GM21381 (cell line): ENCODE results near the gene XIRP2.

Source experiments
- ATAC-seq: cut with Tn5 transposase; IDR thresholded peaks from one replicate; pipeline ENCODE4 v1.9.1; 2021; ENCODE audit warnings: mild to moderate bottlenecking, moderate library complexity; ENCODE audit not compliant: unreplicated experiment

The XIRP2 gene

GRCh38 chr2:167133614-167134013 is 245.3 kb downstream of the XIRP2 start:
- ATAC-seq: no peak

DNA sequence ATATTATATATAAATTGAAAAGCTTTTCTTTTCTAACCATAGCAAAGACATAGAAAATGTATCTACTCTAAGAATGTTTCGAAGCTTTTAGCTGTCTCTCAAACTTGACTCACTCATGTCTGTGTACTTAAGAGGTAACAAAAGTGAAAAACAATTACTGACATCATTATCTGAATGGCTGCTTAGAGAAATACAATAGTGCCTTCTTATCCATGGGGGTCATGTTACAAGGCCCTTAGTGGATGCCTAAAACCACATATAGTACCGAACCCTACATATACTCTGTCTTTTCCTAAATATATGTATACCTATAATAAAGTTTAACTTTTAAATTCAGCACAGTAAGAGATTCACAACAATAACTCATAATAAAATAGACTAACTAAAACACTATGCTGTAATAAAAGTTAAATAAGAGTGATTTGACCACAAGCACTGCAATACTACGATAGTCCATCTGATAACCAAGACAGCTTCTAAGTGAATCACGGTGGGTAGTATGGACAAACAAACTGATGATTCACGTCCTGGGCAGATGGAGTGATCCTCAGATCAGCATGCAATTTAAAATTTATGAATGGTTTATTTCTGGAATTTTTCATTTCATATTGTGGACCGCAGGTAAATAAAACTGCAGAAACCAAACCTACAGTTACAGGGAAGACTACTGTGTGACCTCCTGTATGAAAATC is 246.2 kb downstream of the XIRP2 start:
- no peak for ATAC-seq

- no peak for ATAC-seq
Observed at GRCh38 chr2:167135706-167136105, 247.4 kb downstream of the XIRP2 start.

DNA sequence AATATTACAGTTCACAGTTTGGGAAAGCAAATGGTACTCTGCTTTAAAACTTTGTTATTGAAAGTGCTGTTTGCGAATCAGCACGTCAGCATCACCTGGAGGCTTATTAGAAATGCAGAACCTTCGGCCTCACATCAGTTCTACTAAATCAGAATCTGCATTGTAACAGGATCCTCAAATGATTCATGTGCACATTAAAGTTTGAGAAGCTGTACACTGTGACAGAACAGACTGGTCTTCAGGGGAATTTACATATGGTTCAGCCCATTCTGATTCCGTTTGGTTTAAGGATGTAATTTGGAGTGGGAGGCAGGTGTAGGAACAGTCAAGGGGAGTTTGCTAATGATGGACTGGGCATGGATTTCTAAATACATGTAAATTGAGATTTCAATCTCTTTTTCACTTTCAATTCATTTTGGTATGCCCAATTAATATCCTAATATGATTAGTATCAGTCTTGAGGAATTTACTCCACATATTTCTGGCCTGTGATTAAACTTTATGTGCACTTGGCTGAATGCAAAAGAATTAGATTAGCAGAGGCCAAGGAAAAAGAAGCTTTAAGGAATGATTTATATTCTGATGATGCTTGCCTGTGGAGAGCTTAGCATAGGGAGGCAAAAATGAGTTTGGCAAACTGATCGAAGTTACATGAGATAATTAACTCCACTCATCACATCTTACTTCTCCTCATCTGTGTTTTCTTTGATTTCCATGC is 248.8 kb downstream of the XIRP2 start:
- no peak for ATAC-seq

DNA sequence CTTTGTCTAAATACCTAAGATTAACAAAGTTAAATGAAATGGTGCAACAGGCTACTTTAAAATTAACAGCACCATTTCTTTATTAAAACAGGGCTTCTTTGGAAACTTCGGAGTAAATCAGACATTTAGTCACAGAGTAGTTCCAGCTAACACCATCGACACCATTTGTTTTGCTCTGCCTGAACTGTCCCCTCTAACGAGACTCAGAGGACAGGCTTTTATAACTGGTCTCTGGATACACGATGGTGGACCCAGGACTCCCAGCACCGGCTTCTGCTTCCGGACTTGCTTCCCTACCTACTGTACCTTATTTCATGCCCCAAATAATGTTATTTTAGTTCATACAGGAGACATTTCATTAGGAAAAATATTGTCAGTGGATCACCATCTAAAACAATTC is 252.1 kb downstream of the XIRP2 start:
- no peak for ATAC-seq

GRCh38 chr2:167140767-167141166 is 252.5 kb downstream of the XIRP2 start:
- ATAC-seq: no peak

DNA sequence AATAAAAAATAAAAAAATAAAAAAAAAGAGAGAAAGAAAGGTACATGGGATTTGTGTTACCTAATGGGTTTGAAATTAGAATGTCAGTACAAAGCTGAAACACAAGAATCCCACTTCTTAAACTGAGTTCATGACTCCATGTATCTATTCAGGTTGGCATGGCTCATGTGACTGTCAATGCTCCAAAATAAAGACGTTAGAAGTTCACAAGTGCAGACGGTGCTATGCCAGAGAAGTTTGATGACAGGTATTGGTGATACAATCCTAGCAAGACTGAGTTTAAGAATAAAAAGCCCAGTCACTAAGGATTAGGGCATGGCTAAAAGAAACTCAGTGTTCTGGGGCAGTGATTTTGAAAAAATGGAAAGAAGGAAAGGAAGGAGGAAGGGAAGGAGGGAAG is 254.3 kb downstream of the XIRP2 start:
- no peak for ATAC-seq

DNA sequence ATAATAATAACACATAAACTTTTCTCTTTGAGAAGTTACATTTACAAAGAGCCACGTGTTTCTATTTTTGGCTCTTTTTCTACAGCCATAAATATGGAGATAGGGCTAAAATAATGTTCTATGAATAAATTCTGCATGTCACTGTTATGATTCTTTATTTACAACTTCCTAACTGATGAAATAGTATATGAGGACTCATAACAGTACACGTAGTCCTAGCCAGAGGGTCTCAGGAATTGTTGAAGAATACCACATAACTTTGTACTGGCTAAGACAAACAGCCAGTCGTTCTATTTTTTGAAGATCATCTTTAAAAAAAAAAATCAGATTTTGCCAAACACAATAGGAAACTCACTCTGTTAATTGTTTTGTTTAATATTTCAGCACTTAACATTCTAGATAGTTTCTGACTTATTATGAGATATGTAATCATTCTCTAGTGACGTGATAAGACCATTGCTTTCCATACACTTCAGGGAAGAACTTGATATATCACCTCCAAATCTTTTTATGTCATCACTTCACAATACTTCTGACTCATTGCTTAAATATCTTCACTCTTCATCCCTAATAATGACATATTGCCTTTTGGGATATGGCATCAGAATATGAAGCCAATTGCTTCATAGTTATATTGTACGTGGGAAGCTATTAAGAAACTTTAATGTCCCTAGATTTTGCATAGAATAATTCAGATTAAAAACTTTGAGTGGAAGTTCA is 256.1 kb downstream of the XIRP2 start:
- ATAC-seq: no peak

- no peak for ATAC-seq
Observed at GRCh38 chr2:167147271-167147941, 259.1 kb downstream of the XIRP2 start.

GRCh38 chr2:167151894-167152293 is 263.6 kb downstream of the XIRP2 start:
- no peak for ATAC-seq

DNA sequence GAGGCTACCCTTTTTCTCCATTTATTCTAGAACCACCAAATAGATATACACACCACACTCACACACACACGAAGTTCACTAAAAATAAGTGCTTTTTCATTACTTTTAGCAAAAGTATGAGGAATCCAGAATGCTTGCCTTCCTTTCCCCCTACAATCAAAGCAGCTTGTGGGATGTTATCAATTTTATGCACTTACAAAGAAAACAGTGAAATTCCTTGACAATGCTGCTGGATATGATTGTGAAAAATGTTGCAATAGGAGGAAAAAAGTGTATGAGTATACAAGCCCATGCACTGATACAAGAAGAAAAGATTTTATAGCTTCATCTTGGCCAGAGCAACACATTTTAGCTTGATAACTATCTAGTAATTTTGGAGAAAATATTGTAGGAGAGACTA is 269.2 kb downstream of the XIRP2 start:
- ATAC-seq: no peak

DNA sequence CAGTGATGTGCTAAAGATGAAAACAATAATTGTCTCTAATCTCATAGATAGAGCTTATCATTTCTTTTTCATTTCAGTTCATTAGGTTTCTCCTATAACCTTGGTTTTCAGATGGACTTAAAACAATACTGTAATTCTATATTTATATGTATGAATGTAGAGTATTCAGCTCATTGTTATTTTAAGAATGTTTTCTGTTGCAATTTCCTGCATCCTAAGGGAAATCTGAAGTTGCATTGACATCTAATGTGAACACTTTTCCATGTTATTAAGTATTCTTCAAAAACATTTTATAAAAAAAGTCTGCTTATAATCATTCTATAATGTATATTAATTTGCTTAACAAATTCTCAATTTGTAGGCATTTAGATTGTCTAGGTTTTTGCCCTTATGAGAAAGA is 288.9 kb downstream of the XIRP2 start:
- ATAC-seq: no peak

DNA sequence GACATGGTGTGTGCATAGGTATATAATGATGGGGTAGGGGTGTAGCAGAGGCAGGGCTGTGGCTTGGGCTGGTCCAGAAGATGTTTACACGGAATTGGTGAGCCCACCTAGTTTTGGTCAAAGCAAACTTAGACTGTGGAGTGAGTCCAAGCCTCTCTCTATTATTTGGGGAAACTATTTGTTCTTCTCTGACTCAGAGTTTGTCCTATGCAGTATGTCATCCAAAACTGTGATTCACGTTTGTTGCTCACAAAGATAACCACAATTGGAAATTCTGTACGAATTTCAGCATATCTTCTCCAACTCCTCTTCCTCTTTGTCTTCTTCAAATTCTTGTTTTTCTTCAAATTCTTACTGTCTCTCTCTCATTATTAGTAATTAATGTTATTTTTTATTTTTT is 292.9 kb downstream of the XIRP2 start:
- no peak for ATAC-seq

- ATAC-seq: no peak
Observed at GRCh38 chr2:167181688-167182087, 293.4 kb downstream of the XIRP2 start.

- no peak for ATAC-seq
Observed at GRCh38 chr2:167182403-167182802, 294.1 kb downstream of the XIRP2 start.

GRCh38 chr2:167183931-167184330 is 295.7 kb downstream of the XIRP2 start:
- no peak for ATAC-seq

- ATAC-seq: no peak
Observed at GRCh38 chr2:167186465-167186864, 298.2 kb downstream of the XIRP2 start.

DNA sequence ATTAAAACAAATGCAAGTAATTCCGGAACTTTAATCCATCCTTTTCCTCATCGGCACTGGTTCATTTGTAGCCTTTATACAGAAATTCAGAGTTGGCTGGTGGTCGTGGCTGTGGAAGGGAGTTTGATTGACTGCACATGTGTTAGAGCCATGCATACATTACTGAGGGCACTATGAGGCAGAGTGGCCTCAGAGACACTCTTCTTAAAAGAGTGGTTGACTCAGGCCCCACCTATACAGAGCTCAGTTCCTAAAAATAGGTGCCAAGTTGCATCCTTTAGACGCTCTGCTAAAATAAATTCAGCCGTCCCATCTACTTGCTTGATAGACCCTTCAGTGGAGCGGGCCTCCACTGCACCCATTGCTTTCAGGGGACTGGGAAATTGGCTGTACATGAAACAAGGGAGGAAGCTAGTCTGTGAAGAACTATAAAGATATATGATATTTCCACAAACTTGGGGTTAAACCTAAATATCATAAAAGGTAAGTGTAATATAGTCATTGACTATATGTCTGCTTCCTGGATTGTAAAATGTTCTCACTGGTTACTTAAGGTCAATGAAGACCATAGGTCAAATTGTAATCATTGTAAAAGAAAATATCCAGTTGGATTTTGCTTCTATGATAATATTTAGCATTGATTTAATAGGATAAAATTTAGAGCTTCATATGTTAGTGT is 298.9 kb downstream of the XIRP2 start:
- ATAC-seq: no peak

- no peak for ATAC-seq
Observed at GRCh38 chr2:167187978-167188967, 300.0 kb downstream of the XIRP2 start.

- ATAC-seq: no peak
Observed at GRCh38 chr2:167190053-167190452, 301.8 kb downstream of the XIRP2 start.
